ENCODE data around the gene ELOB. TPM values are rescaled to one million over a fixed set of nuclear protein-coding genes. Genes with fewer than 3 reads are reported as not detected.

ELOB gene
- total RNA-seq, 1 experiment from 2014 or later, result 289 TPM

DNA sequence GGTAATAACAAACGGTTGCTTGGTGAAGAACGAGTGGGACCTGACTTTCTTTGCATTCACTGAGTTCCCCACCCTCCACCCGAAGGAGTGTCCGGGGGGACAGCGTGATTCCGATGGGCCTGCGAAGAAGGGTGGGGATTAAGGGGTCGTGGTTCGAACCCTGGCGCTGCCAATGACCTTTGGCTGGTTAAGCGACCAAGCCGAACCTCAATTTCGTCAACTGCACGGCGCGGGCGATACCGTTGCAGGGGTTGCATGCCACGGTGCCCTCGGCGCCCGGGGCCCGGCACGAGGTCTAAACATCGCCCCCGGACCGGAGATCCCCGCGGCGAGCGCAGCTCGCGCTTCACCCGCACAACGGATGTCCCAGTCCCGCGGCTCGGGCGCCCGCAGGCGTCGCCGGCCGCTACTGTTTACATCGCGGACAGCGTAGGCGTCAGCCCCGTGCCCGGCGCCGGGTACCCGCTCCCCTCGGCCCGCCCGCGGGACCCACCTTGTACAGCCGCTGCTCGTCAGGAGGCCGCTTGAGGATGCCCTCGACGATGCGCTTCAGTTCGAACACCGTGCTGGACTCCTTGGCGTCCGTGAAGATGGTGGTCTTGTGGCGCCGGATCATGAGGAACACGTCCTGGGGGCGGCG, 460 bp downstream of the ELOB start:
- POLR2A ChIA-PET (ENCODE audit: unreplicated experiment), result no interaction called here
- BruUV-seq (replicated peaks), result no TSS peak
- TF ChIP-seq EZH2 (IDR thresholded peaks at IDR 0.05; ENCODE audit: low read length, unreplicated experiment), result no peak
- no peak for TF ChIP-seq EZH2phosphoT487 (IDR thresholded peaks at IDR 0.05; ENCODE audit: borderline replicate concordance, low read length)
- no peak for TF ChIP-seq CTCF (conservative IDR thresholded peaks at IDR 0.05; ENCODE audit: low read depth, low read length)
- ATAC-seq (peak; percentile 32), DNase-seq (peak; percentile 15)
- H3K79me2 ChIP-seq (ENCODE audit: low read length), result peaks cover 51% of the 10 kb centered on the region
- H3K9ac ChIP-seq (ENCODE audit: low read length), result peak overlapping the region; percentile 90
- H3K9me3 ChIP-seq (ENCODE audit: low read length), result no peaks in the 10 kb centered on the region
- H3K9me2 ChIP-seq (replicated peaks; ENCODE audit: low read length), result no peaks in the 10 kb centered on the region
- H3K4me1 ChIP-seq (ENCODE audit: insufficient read depth, low read length), result peaks cover 20% of the 10 kb centered on the region
- H2AFZ ChIP-seq (ENCODE audit: low read length), result 0 out of 2 replicates have a peak overlapping the region, but pooled peaks have one; percentile 30
- no peaks in the 10 kb centered on the region for H4K20me1 ChIP-seq (ENCODE audit: low read length)
- peak overlapping the region; percentile 29; the same call in 1 of the 2 replicates for H3K27ac ChIP-seq (ENCODE audit: low read length)
- H3K4me3 ChIP-seq (ENCODE audit: low read length), result peak overlapping the region; percentile 96
- no peaks in the 10 kb centered on the region for H3K27me3 ChIP-seq (ENCODE audit: low read length)
- intact Hi-C loops (cut with micrococcal nuclease), result loop anchor here (10.0 kb wide), 1 partner anchor 48 kb away; no protein-coding TSS in a partner anchor
- peaks cover 1% of the 10 kb centered on the region; the same call in 1 of the 2 replicates for H3K36me3 ChIP-seq (ENCODE audit: low read depth, low read length)
- CTCF ChIA-PET, result interaction anchor here (0.7 kb wide), 1 partner anchor 91 kb away, joined by 3 read pairs; no protein-coding TSS in a partner anchor
- H3F3A ChIP-seq (ENCODE audit: low read length, unreplicated experiment), result no peaks in the 10 kb centered on the region
- H3K4me2 ChIP-seq (ENCODE audit: low read length), result peak overlapping the region; percentile 99

GRCh38 chr16:2775765-2776499, 1.1 kb downstream of the ELOB start:
- intact Hi-C loops (cut with micrococcal nuclease), result loop anchor here (10.0 kb wide), 1 partner anchor 49 kb away; no protein-coding TSS in a partner anchor
- ChIA-PET CTCF (interaction anchor here (0.7 kb wide), 1 partner anchor 92 kb away, joined by 3 read pairs; no protein-coding TSS in a partner anchor), POLR2A (ENCODE audit: unreplicated experiment) (no interaction called here)
- H3K9me3 ChIP-seq (ENCODE audit: low read length), result no peaks in the 10 kb centered on the region
- BruUV-seq (replicated peaks), result TSS peak; percentile 33
- peaks cover 20% of the 10 kb centered on the region for H3K4me1 ChIP-seq (ENCODE audit: insufficient read depth, low read length)
- peaks cover 6% of the 10 kb centered on the region for H3K36me3 ChIP-seq (ENCODE audit: low read depth, low read length)
- H2AFZ ChIP-seq (ENCODE audit: low read length), result no peak overlapping the region
- peak overlapping the region; percentile 96 for H3K4me3 ChIP-seq (ENCODE audit: low read length)
- no peak for TF ChIP-seq EZH2 (IDR thresholded peaks at IDR 0.05; ENCODE audit: low read length, unreplicated experiment)
- peaks cover 55% of the 10 kb centered on the region for H3K79me2 ChIP-seq (ENCODE audit: low read length)
- H3K9ac ChIP-seq (ENCODE audit: low read length), result peak overlapping the region; percentile 90
- peak overlapping the region; percentile 99 for H3K4me2 ChIP-seq (ENCODE audit: low read length)
- no peak for DNase-seq
- no peak overlapping the region for H3K27ac ChIP-seq (ENCODE audit: low read length)
- H3F3A ChIP-seq (ENCODE audit: low read length, unreplicated experiment), result no peaks in the 10 kb centered on the region
- H4K20me1 ChIP-seq (ENCODE audit: low read length), result no peaks in the 10 kb centered on the region
- no peak for ATAC-seq
- no peaks in the 10 kb centered on the region for H3K27me3 ChIP-seq (ENCODE audit: low read length)
- no peaks in the 10 kb centered on the region for H3K9me2 ChIP-seq (replicated peaks; ENCODE audit: low read length)

GRCh38 chr16:2775131-2775716, 1.9 kb downstream of the ELOB start:
- Histone ChIP-seq H3K4me3 (ENCODE audit: low read length) (peak overlapping the region; percentile 96), H3K36me3 (ENCODE audit: low read depth, low read length) (peaks cover 7% of the 10 kb centered on the region), H3K9ac (ENCODE audit: low read length) (no peak overlapping the region), H3F3A (ENCODE audit: low read length, unreplicated experiment) (no peaks in the 10 kb centered on the region), H3K4me1 (ENCODE audit: insufficient read depth, low read length) (peaks cover 20% of the 10 kb centered on the region), H4K20me1 (ENCODE audit: low read length) (no peaks in the 10 kb centered on the region), H3K27ac (ENCODE audit: low read length) (no peak overlapping the region), H3K9me3 (ENCODE audit: low read length) (no peaks in the 10 kb centered on the region), H3K27me3 (ENCODE audit: low read length) (no peaks in the 10 kb centered on the region), H3K79me2 (ENCODE audit: low read length) (peaks cover 55% of the 10 kb centered on the region), H2AFZ (ENCODE audit: low read length) (no peak overlapping the region), H3K4me2 (ENCODE audit: low read length) (peak overlapping the region; percentile 99), H3K9me2 (replicated peaks; ENCODE audit: low read length) (no peaks in the 10 kb centered on the region)
- ChIA-PET CTCF (no interaction called here), POLR2A (ENCODE audit: unreplicated experiment) (no interaction called here)
- intact Hi-C loops (cut with micrococcal nuclease), result loop anchor here (10.0 kb wide), 1 partner anchor 50 kb away; no protein-coding TSS in a partner anchor
- ATAC-seq (no peak), DNase-seq (no peak)
- TF ChIP-seq EZH2phosphoT487 (IDR thresholded peaks at IDR 0.05; ENCODE audit: borderline replicate concordance, low read length), result no peak
- no TSS peak for BruUV-seq (replicated peaks)
